K562 (cell line): ENCODE measurements around the gene SCAMP3. TPM values are rescaled to one million over a fixed set of nuclear protein-coding genes. Genes with fewer than 3 reads are reported as not detected.
A peak's percentile ranks its signal among the peaks of the same experiment; 100 is the strongest.

ENCODE experiments used
- ATF2 ChIP-seq: sonication (generic); formaldehyde crosslinking; IDR thresholded peaks from 2 replicates; pipeline ENCODE4 v1.8.1; 2022; ENCODE audit warnings: missing genetic modification reagents
- CREM ChIP-seq: IDR thresholded peaks from 2 replicates; pipeline ENCODE4 v1.6.1; 2014; ENCODE audit warnings: antibody characterized with exemption, low read depth
- E4F1 ChIP-seq: fragments of 250-450 bp; sonication (Bioruptor Pico); IDR thresholded peaks from 2 replicates; pipeline ENCODE4 v1.5.0; 2021; ENCODE audit warnings: mild to moderate bottlenecking, borderline replicate concordance
- ESRRB ChIP-seq: fragments of 250-450 bp; sonication (Bioruptor Pico); IDR thresholded peaks from 2 replicates; pipeline ENCODE4 v1.5.0; 2020; ENCODE audit warnings: mild to moderate bottlenecking, moderate library complexity, borderline replicate concordance
- FOS ChIP-seq: IDR thresholded peaks from 3 replicates; pipeline ENCODE4 v1.6.1; 2011; ENCODE audit not compliant: insufficient read length; ENCODE audit errors: extremely low read depth
- GTF2B ChIP-seq: IDR thresholded peaks from 2 replicates; pipeline ENCODE4 v1.6.1; 2011; ENCODE audit not compliant: insufficient read length; ENCODE audit errors: extremely low read depth
- KHSRP ChIP-seq: fragments of 450-650 bp; IDR thresholded peaks from 2 replicates; pipeline ENCODE4 v1.6.1; 2017
- PML ChIP-seq: IDR thresholded peaks from 2 replicates; pipeline ENCODE4 v1.6.1; 2012; ENCODE audit warnings: low read length, inconsistent platforms
- PRMT5 ChIP-seq: sonication (generic); formaldehyde crosslinking; IDR thresholded peaks from 2 replicates; pipeline ENCODE4 v1.5.0; 2020; ENCODE audit warnings: missing genetic modification reagents
- PYGO2 ChIP-seq: fragments of 450-650 bp; IDR thresholded peaks from 2 replicates; pipeline ENCODE4 v1.6.1; 2016; ENCODE audit warnings: mild to moderate bottlenecking, missing genetic modification characterization, moderate library complexity, missing compliant biosample characterization
- RAD51 ChIP-seq: fragments of 450-650 bp; IDR thresholded peaks from 2 replicates; pipeline ENCODE4 v1.7.1; 2016; ENCODE audit warnings: low read depth, mild to moderate bottlenecking, borderline replicate concordance
- RBM15 ChIP-seq: fragments of 200-400 bp; formaldehyde crosslinking; IDR thresholded peaks from 2 replicates; pipeline ENCODE4 v1.6.1; 2018; ENCODE audit warnings: mild to moderate bottlenecking, low read length, moderate library complexity; ENCODE audit not compliant: insufficient read depth
- TRIM28 ChIP-seq: fragments of 450-650 bp; IDR thresholded peaks from 2 replicates; pipeline ENCODE4 v1.6.1; 2017
- ZC3H11A ChIP-seq: IDR thresholded peaks from 2 replicates; pipeline ENCODE4 v1.6.1; 2012; ENCODE audit warnings: low read depth, low read length, improper control_type of control experiment
- ZNF318 ChIP-seq, 2 experiments: fragments of 450-650 bp; IDR thresholded peaks; 2 replicates each; pipeline ENCODE4 v1.6.1; 2016; ENCODE audit warnings: mild to moderate bottlenecking in 2 of 2, borderline replicate concordance in 1 of 2, low read depth in 1 of 2, moderate library complexity in 1 of 2
- ZNF76 ChIP-seq: fragments of 250-450 bp; sonication (Bioruptor Pico); IDR thresholded peaks from 2 replicates; pipeline ENCODE4 v1.4.0; 2020; ENCODE audit warnings: mild to moderate bottlenecking, moderate library complexity, borderline replicate concordance
- polyA plus RNA-seq, 8 experiments: library from polyadenylated mRNA; depleted of rRNA in 4 of 8; stranded (reverse) in 5 of 8; unstranded in 3 of 8; fragments of >200 nt; fragmentation: Nextera tagmentation in 2 of 8; fragmentation: Illumina TruSeq in 1 of 8; extraction: Ambion mirVana in 2 of 8; extraction: Trizol in 1 of 8; gene quantifications; 2 replicates each; pipeline versions ENCODE4 v1.2.1 to v1.2.3, GENCODE V29; 2011 to 2014; ENCODE audit warnings: inconsistent platforms in 1 of 8, missing spikeins in 1 of 8
- total RNA-seq, 7 experiments: library from RNA; depleted of rRNA in 6 of 7; stranded (reverse); fragments of >200 nt in 6 of 7; fragmentation: Illumina TruSeq in 2 of 7; extraction: Trizol in 2 of 7; gene quantifications; 2 replicates each; pipeline versions ENCODE4 v1.2.1 to v1.2.3, GENCODE V29; 2011 to 2021; ENCODE audit warnings: low replicate concordance in 1 of 7

The SCAMP3 gene
- total and polyA plus RNA-seq, 9 of the 15 experiments (the other 6 are each of a cell fraction or from before 2014, with no cell fraction given): 14.2 to 131 (median 86.1) TPM

GRCh38 chr1:155226188-155226909 is 35.8 kb downstream of the SCAMP3 start (continued):
- no peak for TF ChIP-seq FOS
- peak; percentile 50 for TF ChIP-seq CREM
- TF ChIP-seq GTF2B: no peak
- no peak for TF ChIP-seq ZC3H11A
- no peak for TF ChIP-seq E4F1 (CRISPR knock-in tag)
- TF ChIP-seq PML: no peak
- no peak for TF ChIP-seq ATF2 (CRISPR knock-in tag)
- TF ChIP-seq ESRRB: no peak
- TF ChIP-seq ZNF318 (IDR thresholded peaks at IDR 0.05; ENCODE audit: borderline replicate concordance in 1 of 2, low read depth in 1 of 2): no peak
- TF ChIP-seq KHSRP: no peak
- no peak for TF ChIP-seq ZNF76 (CRISPR knock-in tag)
- no peak for TF ChIP-seq RAD51
- no peak for TF ChIP-seq PRMT5
- TF ChIP-seq RBM15: no peak
- TF ChIP-seq PYGO2: no peak
- no peak; the same call in 1 of the 2 replicates for TF ChIP-seq TRIM28
